WI38 (cell line): ENCODE data around the gene CRX.
"Not testable (repeated sequence)": the region's sequence is repeated elsewhere in the genome, so short reads cannot be mapped to it uniquely, and the experiment has no call there.

ENCODE experiments used
- H3K4me3 ChIP-seq: 2 replicates; pipeline ENCODE4 v1.5.1; 2011; ENCODE audit warnings: low read depth, mild to moderate bottlenecking, control low read depth, low read length
- CTCF ChIP-seq: IDR thresholded peaks from 2 replicates; pipeline ENCODE4 v1.5.1; 2012; ENCODE audit warnings: low read depth, mild to moderate bottlenecking, control low read depth, low read length

Gene CRX

DNA sequence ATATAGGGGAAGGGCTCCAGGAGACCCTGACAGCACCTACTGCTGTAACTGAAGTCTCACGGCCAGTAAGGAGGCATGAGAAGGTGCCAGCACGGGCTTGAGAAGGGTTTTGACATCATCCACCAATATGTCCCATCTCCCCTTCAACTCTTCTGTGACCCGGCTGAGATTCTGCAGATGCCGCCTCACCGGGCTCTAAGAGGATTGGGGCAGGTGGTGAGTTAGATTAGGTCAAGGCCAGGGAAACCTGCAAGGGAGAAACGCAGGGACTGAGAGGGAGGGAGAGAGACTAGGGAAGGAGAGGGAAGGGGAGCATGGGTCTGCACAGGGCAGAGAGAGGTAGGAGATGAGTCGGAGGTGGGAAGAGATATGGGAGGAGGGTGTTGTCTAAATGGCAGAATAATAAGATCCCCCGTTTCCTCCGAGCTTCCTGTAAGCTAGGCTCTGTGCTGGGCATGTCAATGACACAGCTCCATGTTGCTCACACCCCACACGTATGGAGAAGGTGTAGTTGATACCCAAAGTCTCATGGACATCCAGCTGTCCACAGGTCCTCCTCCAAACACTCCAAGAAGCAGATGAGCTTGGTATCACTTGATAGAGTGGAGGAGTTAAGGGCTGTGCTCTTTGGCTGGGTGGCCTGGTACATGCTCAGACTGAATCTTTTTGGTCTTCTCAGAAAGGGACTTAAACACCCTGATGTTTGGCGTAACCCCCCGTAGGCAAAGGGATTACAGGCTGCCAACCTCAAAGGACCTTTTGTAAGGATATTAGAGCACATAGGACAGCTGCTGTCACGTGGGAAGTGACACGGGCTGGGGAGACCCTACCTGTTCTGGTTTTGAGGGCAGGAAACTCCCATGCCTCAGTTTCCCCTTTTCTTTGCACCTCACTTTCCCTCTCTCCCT lies 23.5 kb upstream of the CRX start:
- TF ChIP-seq CTCF, result no peak
- H3K4me3 ChIP-seq, result no peak overlapping the region

DNA sequence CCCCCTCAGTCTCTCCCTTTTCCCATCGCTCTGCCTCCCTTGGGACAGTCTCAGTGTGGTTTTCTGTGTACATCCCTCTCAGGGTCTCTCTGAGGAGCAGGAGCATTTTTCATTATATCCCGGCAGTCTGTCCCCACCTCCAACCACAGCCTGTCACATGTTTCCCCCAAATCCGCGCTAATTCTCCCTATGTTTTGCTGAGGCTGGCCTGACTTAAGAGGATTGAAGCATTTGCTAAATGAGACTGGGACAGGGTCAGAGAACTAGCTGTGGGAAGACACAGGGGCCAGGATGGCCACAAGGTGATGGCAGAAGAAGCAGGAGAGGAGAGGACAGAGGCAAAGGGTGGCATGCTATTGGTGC lies 22.9 kb upstream of the CRX start:
- no peak for TF ChIP-seq CTCF

DNA sequence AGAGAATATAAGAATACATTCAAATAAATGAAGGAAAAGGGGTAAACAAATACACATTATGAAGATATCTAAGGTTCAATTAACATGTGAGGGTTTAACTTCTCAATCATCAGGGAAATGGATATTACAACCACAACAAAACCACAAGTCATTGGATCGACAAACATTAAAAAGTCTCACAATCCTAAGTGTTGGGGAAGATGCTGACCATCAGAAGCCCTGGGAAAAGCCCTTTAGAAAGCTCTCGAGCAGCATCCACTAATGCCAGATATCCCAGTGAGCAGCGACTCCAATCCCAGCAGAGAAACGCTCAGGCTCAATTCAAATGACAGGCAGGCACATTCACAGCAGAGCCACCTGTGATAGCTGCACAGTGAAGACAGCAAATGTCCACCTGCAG lies 20.5 kb upstream of the CRX start:
- TF ChIP-seq CTCF, result no peak
- no peak overlapping the region for H3K4me3 ChIP-seq

More for the DNA sequence above, 22.9 kb upstream of the CRX start:
- no peak overlapping the region for H3K4me3 ChIP-seq

GRCh38 chr19:47802521-47803043 lies 19.2 kb upstream of the CRX start:
- TF ChIP-seq CTCF, result no peak
- no peak overlapping the region for H3K4me3 ChIP-seq

DNA sequence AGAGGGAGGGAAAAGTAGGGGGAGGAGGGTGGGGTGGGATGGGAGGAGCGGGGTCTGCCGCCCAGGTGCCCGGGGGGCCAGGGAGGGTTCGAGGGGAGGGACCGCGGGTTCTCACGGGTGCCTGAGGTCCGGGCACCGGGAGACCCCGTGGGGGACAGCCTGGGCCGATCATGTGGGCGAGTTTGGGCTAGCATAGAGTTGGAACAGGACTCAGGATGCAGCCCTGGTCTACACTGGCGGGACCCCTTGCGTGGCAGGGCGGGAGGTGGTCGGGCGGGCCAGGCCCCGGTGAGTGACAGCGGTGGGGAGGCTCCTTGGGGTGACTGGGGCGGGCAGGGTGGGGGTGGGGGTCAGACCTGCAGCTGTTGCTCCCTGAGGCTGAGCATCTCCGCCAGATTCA lies 18.6 kb upstream of the CRX start:
- not testable (repeated sequence) for H3K4me3 ChIP-seq

DNA sequence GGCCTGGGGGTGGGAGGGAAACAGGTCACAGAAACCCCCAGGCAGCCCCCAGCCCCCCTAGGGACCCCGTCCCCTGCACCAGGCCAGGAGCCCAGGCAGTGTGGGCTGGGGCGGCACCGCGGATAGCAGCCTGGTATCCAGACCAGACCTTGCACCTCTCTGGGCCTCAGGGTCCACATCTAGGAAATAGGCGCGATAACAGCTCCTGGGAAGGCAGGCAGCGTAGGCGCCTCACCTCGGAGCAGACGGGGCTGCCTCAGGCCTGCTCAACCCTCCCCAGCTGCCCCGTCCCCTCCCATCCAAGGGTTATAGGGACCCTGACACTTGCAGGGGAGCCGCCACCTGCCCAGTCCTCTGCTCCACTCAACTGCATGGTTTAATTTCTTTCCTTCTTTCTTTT lies 18.1 kb upstream of the CRX start:
- not testable (repeated sequence) for H3K4me3 ChIP-seq

- not testable (repeated sequence) for H3K4me3 ChIP-seq
These were observed 17.3 kb upstream of the CRX start, which contains the start of gene TPRX1 for GRCh38 chr19:47804451-47804850. Gene TPRX1 (minus strand): TSS chr19:47804551. CDS start chr19:47804539, 12 bp downstream.

DNA sequence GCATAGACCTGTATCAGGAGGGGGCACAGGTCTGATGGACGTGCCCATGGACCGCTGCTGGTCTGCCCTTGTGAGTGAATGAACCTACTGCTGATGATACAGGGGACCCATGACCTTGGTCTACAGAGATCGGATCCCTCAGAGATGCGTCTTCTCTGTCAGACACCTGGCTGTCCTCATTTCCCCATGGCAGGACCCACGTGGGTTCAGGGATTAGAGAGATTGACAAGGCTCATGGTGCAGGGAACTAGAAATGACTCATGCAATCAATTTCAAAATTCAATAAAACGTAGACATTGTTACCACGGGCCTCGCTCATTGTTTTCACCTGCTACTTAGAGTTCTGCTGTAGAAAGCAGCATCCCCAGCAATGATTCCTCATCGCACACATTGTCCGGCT lies 16.4 kb upstream of the CRX start:
- no peak overlapping the region for H3K4me3 ChIP-seq
- TF ChIP-seq CTCF, result no peak

DNA sequence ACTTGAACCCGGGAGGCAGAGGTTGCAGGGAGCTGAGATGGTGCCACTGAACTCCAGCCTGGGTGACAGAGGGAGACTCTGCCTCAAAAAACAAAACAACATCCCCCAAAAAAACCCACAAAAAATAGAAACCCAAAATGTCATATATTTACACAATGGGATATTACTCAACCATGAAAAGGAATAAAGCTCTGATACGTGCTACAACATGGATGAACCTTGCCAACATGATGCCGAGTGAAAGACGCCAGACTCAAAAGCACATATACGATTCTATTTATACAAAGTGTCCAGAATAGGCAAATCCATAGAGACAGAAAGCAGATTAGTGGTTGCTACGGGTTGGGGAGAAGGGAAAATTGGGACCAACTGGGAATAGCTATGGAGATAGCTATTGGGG lies 15.3 kb upstream of the CRX start:
- TF ChIP-seq CTCF, result no peak
- no peak overlapping the region for H3K4me3 ChIP-seq
